GM21515 (cell line): ENCODE data around the gene DMAC2L.

Experiments
- ATAC-seq: cut with Tn5 transposase; IDR thresholded peaks from one replicate; pipeline ENCODE4 v1.9.1; 2021; ENCODE audit not compliant: unreplicated experiment

The DMAC2L gene

GRCh38 chr14:50321009-50321660, 9.0 kb downstream of the DMAC2L start:
- ATAC-seq, result peak; percentile 84

DNA sequence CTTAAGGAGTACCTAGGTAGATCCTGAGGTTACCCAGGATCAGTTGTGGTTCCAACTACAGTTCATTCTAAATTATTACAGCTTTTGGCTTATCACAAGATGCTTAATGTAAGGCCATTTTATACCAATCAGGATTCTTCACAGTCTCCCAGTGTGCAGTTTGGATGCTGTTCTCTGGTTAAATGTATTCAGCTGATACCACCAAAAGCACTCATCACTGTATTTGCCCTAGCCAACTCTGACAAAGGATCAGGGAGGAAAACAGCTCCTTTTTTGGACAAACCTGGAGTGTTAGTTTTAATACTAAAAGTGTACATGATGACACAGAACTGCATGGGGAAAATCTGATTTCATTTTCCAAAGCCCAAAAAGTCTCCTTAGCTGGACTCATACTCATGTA, 19.5 kb downstream of the DMAC2L start:
- no peak for ATAC-seq

- no peak for ATAC-seq
Measured at GRCh38 chr14:50333014-50333509, 20.9 kb downstream of the DMAC2L start.

- no peak for ATAC-seq
Measured at GRCh38 chr14:50334211-50334610, 22.1 kb downstream of the DMAC2L start.

- no peak for ATAC-seq
Measured at GRCh38 chr14:50335389-50335788, 23.3 kb downstream of the DMAC2L start.

DNA sequence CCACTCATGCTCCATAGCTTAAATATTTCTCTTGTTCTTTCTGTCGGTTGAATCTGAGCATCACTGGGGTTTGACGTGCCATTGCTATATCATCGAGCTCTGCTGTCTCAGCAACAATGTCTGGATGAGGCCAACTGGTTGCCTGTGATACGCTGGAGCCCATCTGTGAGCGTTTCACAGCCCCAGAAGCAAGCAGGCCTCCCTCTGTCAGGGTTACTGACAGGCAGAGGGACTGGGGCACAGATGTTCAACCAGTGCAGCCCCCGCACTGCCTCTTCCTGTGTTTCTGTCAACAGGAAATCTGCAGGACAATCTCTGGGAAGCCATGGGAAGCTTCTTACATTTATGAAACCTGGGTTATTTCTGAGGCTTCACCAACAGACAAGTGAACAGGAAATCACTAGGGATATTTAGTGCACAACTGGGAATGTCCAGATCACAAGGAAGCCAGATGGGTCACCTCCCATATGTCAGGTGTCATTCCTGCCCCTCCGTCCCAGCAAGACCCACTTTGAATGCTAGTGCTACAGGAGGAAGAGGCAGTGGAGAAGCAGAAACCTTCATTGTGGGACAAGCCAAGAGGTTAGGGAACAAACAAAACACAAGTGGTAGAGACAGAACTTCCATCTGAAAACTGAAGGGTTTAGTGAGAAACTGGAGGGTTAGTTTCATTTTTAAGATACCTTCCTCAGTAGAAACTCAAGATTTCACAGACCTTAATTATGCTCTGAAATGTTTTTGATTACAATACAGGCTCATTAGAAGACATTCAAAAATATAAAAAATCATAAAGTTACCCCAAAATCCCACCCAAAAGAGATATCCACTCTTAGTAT, 24.1 kb downstream of the DMAC2L start:
- ATAC-seq, result no peak

DNA sequence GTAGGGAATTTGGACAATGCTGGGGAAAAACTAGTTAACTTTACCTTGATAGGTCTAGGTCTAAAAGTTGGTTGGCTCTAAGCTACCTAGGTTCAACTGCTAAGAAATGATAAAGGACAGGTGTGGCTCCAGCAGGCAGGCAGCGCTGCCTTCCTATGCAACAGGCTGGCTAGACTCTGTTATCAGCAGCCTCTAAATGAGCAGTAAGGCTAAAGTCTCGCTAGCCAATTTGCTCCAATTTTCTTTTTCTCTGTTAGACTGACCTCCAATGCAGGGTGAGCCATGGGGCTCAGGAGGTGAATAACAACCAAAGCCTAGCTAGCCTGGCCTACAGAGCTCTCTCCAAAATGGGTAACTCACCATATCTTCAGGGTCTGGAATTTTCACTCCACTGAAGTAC, 26.5 kb downstream of the DMAC2L start:
- no peak for ATAC-seq

- no peak for ATAC-seq
Measured at GRCh38 chr14:50339178-50339804, 27.2 kb downstream of the DMAC2L start.

DNA sequence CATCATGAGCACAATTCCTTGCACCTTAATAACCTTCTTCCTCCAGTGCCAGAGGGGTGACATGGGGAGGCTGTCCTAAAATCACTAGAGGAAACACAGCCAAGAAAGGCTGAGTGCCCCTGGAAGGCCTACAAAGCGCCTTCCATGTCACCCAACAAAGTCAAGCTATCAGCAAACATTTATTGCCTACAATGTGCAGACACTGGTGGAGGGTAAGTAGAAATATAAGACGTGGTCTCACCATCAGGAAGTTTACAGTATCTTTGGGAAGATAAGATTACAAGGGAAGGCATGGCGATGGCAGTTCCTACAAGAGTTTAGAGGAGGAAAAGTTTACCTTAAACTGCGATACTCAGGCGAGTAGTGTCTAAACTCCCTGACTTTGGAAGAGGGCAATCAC, 27.9 kb downstream of the DMAC2L start:
- no peak for ATAC-seq

- no peak for ATAC-seq
Measured at GRCh38 chr14:50340963-50341362, 28.8 kb downstream of the DMAC2L start.

DNA sequence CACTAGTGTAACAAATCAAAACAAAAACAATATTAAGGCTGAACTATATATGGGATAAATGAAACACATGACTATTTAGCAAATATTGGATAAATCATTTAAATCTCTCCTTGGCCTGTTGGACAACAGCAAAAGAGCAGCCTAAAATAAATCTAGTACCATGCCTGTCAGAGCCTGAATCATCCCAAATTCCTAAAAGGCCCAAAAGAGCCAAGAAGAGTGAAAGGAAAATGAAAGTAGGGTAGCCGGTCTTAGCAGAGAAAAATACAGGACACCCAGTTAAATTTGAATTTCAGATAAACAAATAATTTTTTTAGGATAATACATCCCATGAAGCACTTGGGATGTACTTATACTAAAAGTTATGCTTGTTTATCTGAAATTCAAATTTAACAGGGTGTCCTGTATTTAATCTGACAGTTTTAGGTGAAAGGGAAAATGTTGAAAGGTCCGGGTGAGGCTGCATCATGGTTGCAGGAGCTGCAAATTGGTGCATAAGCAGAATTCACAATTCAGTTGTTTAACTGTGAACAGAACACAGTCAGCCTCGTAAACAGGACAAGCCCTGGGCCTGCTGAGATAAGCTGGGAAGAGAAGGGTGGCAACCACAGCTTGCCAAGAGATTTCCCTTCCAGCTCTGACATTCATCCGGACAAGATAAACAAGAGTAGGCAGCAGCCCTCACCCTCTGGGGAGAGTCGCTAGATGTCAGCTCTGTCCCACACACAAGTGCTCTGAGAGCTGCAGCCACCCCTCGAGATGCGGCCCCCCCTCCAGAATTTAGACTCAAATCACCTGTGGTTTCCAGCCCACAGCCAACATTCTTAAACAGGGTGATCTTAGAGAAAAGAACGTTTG, 30.3 kb downstream of the DMAC2L start:
- ATAC-seq, result no peak

DNA sequence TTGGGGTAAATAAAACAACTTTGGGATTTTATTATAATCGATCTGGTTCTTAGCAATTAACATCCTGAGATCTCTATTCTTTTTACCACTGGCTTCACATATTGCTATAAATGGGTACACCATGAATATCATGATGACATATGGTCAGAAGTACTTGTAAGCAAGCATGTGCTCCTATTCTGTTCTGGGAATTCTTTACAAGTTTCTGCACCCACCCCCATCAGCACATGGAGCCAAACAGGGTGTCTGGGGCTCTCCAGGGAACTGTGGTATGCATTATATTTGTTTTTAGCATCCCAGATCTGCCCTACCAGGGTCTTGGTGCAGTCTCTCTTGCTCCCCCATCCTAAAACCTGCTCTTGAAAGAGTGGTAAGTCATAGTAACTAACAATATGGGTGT, 31.3 kb downstream of the DMAC2L start:
- no peak for ATAC-seq

DNA sequence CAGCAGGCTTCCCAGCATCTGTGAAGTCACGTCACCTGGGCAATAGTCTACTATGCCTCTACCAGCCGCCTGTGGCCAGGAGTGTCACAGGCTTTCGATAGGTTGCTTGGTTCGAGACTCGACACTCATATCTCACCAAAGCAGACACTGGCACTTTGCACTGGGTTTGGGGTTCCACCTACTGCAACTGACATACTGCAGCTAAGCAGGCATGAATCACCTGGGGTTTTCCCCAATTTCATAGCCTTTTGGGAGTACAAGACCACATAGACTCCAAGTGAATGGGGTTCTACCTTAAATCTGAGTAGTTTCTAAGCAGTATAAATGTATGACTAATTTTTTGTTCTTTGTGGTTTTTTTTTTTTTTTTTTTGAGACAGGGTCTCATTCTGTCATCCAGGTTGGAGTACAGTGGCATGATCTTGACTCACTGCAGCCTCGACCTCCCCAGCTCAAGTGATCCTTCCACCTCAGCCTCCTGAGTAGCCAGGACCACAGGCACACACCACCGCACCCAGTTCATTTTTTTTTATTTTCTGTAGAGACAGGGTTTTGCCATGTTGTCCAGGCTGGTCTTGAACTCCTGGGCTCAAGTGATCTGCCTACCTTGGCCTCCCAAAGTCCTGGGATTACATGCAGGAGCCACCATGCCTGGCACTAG, 32.1 kb downstream of the DMAC2L start:
- ATAC-seq, result peak; percentile 82

DNA sequence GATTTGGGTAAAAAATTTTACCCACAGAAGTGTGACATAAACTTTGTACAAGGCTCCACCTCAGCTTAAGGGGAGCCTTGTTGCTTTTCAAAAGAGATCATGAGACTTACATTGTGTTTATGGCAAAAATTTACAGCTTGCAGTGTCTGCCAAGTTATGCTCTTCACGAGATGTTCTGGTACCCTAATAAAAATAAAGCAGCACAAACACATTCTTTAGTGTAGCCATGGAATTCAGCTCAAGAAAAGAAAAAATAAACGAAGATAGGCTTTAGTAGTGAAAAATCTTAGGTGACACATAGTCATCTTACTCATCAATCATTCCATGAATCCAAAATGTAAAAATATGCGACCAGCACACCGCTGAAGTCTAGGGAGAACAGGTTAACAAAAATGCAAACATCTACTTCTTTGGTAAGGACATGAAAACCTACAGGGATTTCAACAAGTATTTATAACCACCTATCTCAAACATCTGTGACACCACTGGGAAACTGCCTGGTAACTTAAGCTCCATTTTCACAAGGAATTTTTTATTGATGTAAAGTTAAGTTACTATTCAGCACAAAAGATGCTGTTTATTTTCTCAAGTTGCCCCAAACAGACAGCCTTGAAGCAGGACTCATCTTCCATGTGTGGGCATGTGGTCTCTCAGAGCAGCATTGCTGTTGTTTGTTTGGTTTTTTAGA, 32.9 kb downstream of the DMAC2L start:
- no peak for ATAC-seq

DNA sequence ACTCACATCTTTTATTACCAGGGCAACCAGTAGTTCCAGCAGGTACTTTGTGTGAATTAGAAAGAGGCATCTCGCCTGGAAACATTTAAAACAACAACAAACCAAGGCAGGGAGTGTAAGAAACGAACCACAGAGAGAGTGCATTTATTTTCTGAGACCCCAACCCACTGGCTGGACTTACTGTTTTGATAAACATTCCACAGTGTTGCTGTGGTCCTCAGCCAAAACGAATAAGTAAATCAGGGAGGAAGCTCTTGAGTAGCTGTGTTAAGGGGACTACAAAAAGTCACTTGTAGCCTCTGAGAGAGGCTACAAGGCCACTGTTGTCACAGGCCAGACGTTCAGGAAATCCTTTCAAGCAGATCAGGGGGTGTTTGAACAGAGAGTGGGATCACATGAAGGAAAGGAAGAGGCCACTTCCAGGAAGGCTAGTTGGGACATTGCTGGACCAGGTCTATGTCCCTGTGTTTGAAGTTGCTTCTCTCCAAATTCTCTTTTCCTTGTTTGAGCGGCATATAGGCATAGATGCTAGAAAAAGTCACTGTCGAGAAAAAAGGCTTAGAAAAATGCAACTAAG, 33.8 kb downstream of the DMAC2L start:
- ATAC-seq, result no peak

- ATAC-seq, result no peak
Measured at GRCh38 chr14:50347521-50347920, 35.4 kb downstream of the DMAC2L start.

- no peak for ATAC-seq
Measured at GRCh38 chr14:50348933-50349332, 36.8 kb downstream of the DMAC2L start.

- no peak for ATAC-seq
Measured at GRCh38 chr14:50350975-50351374, 38.9 kb downstream of the DMAC2L start.

GRCh38 chr14:50352584-50352983, 40.5 kb downstream of the DMAC2L start:
- ATAC-seq, result no peak

- ATAC-seq, result no peak
Measured at GRCh38 chr14:50353126-50353525, 41.0 kb downstream of the DMAC2L start.
